Ovary (tissue), 9 donors: ENCODE measurements around the gene CLK3. TPM values are rescaled to one million over a fixed set of nuclear protein-coding genes. Genes with fewer than 3 reads are reported as not detected.

Source experiments
- DNase-seq, 5 donors: peaks; one replicate each; pipeline ENCODE4 v3.0.0-alpha.2; 2019 to 2020
- H3K27ac ChIP-seq, 2 donors: fragments of 200-600 bp; one replicate each; pipeline versions ENCODE4 v1.5.1 to v1.8.0; 2019 to 2022
- H3K27me3 ChIP-seq: fragments of 200-600 bp; one replicate; pipeline ENCODE4 v1.8.0; 2022
- H3K36me3 ChIP-seq: fragments of 200-600 bp; sonication (generic); one replicate; pipeline ENCODE4 v1.5.1; 2019
- H3K4me1 ChIP-seq: one replicate; pipeline ENCODE4 v1.8.1; 2013; ENCODE audit warnings: mild to moderate bottlenecking, moderate library complexity; ENCODE audit not compliant: insufficient read depth
- H3K4me3 ChIP-seq: fragments of 200-600 bp; sonication (generic); one replicate; pipeline ENCODE4 v1.5.1; 2017
- H3K9me3 ChIP-seq, 2 donors: fragments of 200-600 bp in 1 of 2; sonication (generic) in 1 of 2; one replicate each; pipeline versions ENCODE4 v1.5.1 to v1.8.1; 2013 to 2019; ENCODE audit warnings: mild to moderate bottlenecking in 1 of 2, moderate library complexity in 1 of 2
- CTCF ChIP-seq, 3 donors: fragments of 450-650 bp in 2 of 3; fragments of 200-600 bp in 1 of 3; IDR thresholded peaks; one replicate each; pipeline versions ENCODE4 v1.5.1 to v1.8.0; 2016 to 2022; ENCODE audit warnings: antibody characterized with exemption in 3 of 3, mild to moderate bottlenecking in 1 of 3
- EP300 ChIP-seq: sonication (generic); formaldehyde crosslinking; IDR thresholded peaks from one replicate; pipeline ENCODE4 v1.6.1; 2017; ENCODE audit warnings: antibody characterized with exemption
- POLR2A ChIP-seq: fragments of 450-650 bp; IDR thresholded peaks from one replicate; pipeline ENCODE4 v1.6.1; 2017; ENCODE audit warnings: antibody characterized with exemption, mild to moderate bottlenecking, moderate library complexity
- whole genome bisulfite sequencing, 3 donors: extraction: QIAGEN DNeasy Blood & Tissue Kit in 1 of 3; methylation state at CpG; one replicate each; pipeline versions ENCODE4 v1.1.5 to v1.1.7; 2013 to 2017; 5-methylcytosine and 5-hydroxymethylcytosine counted together
- intact Hi-C, 4 donors: fragments of 100-400 bp; cut with DNase I; formaldehyde crosslinking; loops; one replicate each; pipeline versions ENCODE4 v1.11.0 to v1.15.1; 2022 to 2023
- polyA plus RNA-seq, 2 donors: library from polyadenylated mRNA; stranded (reverse); fragments of 200-250 nt in 1 of 2; fragments of 350-450 nt in 1 of 2; fragmentation: Illumina TruSeq in 1 of 2; extraction: RNeasy Lipid Tissue Mini Kit (QIAGEN cat#74804) in 1 of 2; gene quantifications; one replicate each; pipeline ENCODE4 v1.2.3, GENCODE V29; 2013 to 2014
- total RNA-seq, 7 donors: library from RNA; depleted of rRNA in 2 of 7; stranded (reverse); fragments of >200 nt in 2 of 7; fragmentation: NEBNext Ultra II Directional in 3 of 7; extraction: Animal tissue kit (Norgen Biotek cat#: 25700) in 3 of 7; gene quantifications; one replicate each; pipeline versions ENCODE4 v1.1.0 to v1.2.4, GENCODE V29; 2016 to 2023
- donor health status: DM: no; HTN: no; CAD: no; lungs with moderate emphysema.
- donor health status: DM: no; HTN: no; CAD: no.
- donor health status: Bipolar disorder and iron deficiency.
- donor health status: DM: yes; HTN: yes; CAD: no.
- donor health status: DM: no; HTN: no; CAD: no.
- donor health status: DM: yes; HTN: yes; CAD: no.

CLK3 gene
- total and polyA plus RNA-seq, 9 donors, result 53.2 to 110 (median 67.2) TPM

GRCh38 chr15:74621546-74621920 is 5.9 kb downstream of the CLK3 start:
- no peak overlapping the region for H3K4me3 ChIP-seq
- 61 to 71% (median 69%) methylated on average over 16 of the region's 16 CpGs for WGBS, 3 donors
- intact Hi-C loops, result loop anchor here in 2 of 4 donors (10.0 kb wide), 1 partner anchor 237 kb away; no protein-coding TSS in a partner anchor

GRCh38 chr15:74621936-74622335 is 6.3 kb downstream of the CLK3 start:
- Histone ChIP-seq H3K36me3 (no peaks in the 10 kb centered on the region), H3K27ac (no peak overlapping the region), H3K27me3 (no peaks in the 10 kb centered on the region), H3K9me3 (no peaks in the 10 kb centered on the region), H3K4me1 (peaks cover 2% of the 10 kb centered on the region), H3K4me3 (no peak overlapping the region)
- intact Hi-C loops, result loop anchor here in 2 of 4 donors (10.0 kb wide), 1 partner anchor 237 kb away; no protein-coding TSS in a partner anchor
- peak in 1 of 5 donors; percentile 36 for DNase-seq
- WGBS, 3 donors, result 85 to 90% (median 86%) methylated on average over 21 of the region's 21 CpGs
- TF ChIP-seq CTCF (IDR thresholded peaks at IDR 0.05), result no peak
- TF ChIP-seq POLR2A, result no peak
- no peak for TF ChIP-seq EP300

More at GRCh38 chr15:74621546-74621920, 5.9 kb downstream of the CLK3 start:
- Histone ChIP-seq H3K27ac (no peak overlapping the region), H3K4me1 (peaks cover 2% of the 10 kb centered on the region), H3K36me3 (no peaks in the 10 kb centered on the region), H3K9me3 (no peaks in the 10 kb centered on the region), H3K27me3 (no peaks in the 10 kb centered on the region)
- peak in 1 of 5 donors; percentile 44 for DNase-seq
- TF ChIP-seq POLR2A (no peak), CTCF (IDR thresholded peaks at IDR 0.05) (no peak), EP300 (no peak)

GRCh38 chr15:74622758-74623157 is 7.1 kb downstream of the CLK3 start:
- intact Hi-C loops, result loop anchor here in 2 of 4 donors (10.0 kb wide), 1 partner anchor 238 kb away; no protein-coding TSS in a partner anchor
- H3K27me3 ChIP-seq, result no peaks in the 10 kb centered on the region
- H3K36me3 ChIP-seq, result no peaks in the 10 kb centered on the region
- H3K27ac ChIP-seq, result no peak overlapping the region
- no peaks in the 10 kb centered on the region for H3K4me1 ChIP-seq
- no peak for TF ChIP-seq CTCF (IDR thresholded peaks at IDR 0.05)
- TF ChIP-seq EP300, result no peak
- TF ChIP-seq POLR2A, result no peak
- 77 to 88% (median 88%) methylated on average over 3 of the region's 3 CpGs for WGBS, 3 donors
- H3K4me3 ChIP-seq, result no peak overlapping the region
- DNase-seq, result no peak
- H3K9me3 ChIP-seq, result no peaks in the 10 kb centered on the region

- H3K9me3 ChIP-seq, result no peaks in the 10 kb centered on the region
- DNase-seq, result no peak
- H3K4me3 ChIP-seq, result no peak overlapping the region
- TF ChIP-seq EP300 (no peak), CTCF (IDR thresholded peaks at IDR 0.05) (no peak), POLR2A (no peak)
- intact Hi-C loops, result loop anchor here in 2 of 4 donors (10.0 kb wide), 1 partner anchor 239 kb away; no protein-coding TSS in a partner anchor
- no peaks in the 10 kb centered on the region for H3K4me1 ChIP-seq
- H3K36me3 ChIP-seq, result no peaks in the 10 kb centered on the region
- no peak overlapping the region for H3K27ac ChIP-seq
- no peaks in the 10 kb centered on the region for H3K27me3 ChIP-seq
- WGBS, 3 donors, result 75 to 87% (median 83%) methylated on average over 7 of the region's 7 CpGs
These were observed 8.5 kb downstream of the CLK3 start for GRCh38 chr15:74624020-74624602.
